Measurements from ENCODE around the gene OTX2.

- TF ChIP-seq CTCF (IDR thresholded peaks at IDR 0.05; ENCODE audit: insufficient read depth, low read length, poor library complexity, severe bottlenecking) (no peak), EZH2phosphoT487 (conservative IDR thresholded peaks at IDR 0.05; ENCODE audit: low read length) (no peak)
Observed at GRCh38 chr14:56846970-56847930, 37.0 kb upstream of the OTX2 start.

All from SU-DHL-6 (cell line).